Activated naive CD8-positive, alpha-beta T cell treated with anti-CD3 and anti-CD28 coated beads, Interleukin-2, amount 10 ng/mL, durations not matched to agents 7 days and 5 days (primary cell): Measurements from ENCODE around the gene ZBTB43. TPM values are rescaled to one million over a fixed set of nuclear protein-coding genes. Genes with fewer than 3 reads are reported as not detected.

Experiments used
- ATAC-seq: fragments of 150-1000 bp; cut with Tn5 transposase; one replicate; pipeline ENCODE4 v1.10.0; 2021; ENCODE audit warnings: low read depth, moderate library complexity
- POLR2A ChIA-PET: fragments of 350-600 bp; sonication (Branson Sonifier 250); formaldehyde crosslinking; loops from one replicate; lab custom pipeline; 2021; ENCODE audit warnings: antibody characterized with exemption; lab: Charles Lee
- DNase-seq: peaks from one replicate; pipeline ENCODE4 v3.0.0; 2021
- H3K27ac Mint-ChIP-seq: one replicate; pipeline ENCODE4 v1.8.0; 2022; ENCODE audit warnings: mild to moderate bottlenecking, mixed read lengths
- H3K27me3 Mint-ChIP-seq: one replicate; pipeline ENCODE4 v1.8.0; 2022; ENCODE audit warnings: mild to moderate bottlenecking, moderate library complexity, mixed read lengths
- H3K36me3 Mint-ChIP-seq: one replicate; pipeline ENCODE4 v1.8.0; 2021; ENCODE audit warnings: mild to moderate bottlenecking, mixed read lengths
- H3K4me1 Mint-ChIP-seq: one replicate; pipeline ENCODE4 v1.8.0; 2021; ENCODE audit warnings: mixed read lengths
- H3K4me3 Mint-ChIP-seq: one replicate; pipeline ENCODE4 v1.8.0; 2022; ENCODE audit warnings: mild to moderate bottlenecking, moderate library complexity, mixed read lengths
- H3K9me3 Mint-ChIP-seq: one replicate; pipeline ENCODE4 v1.8.0; 2021; ENCODE audit warnings: mixed read lengths
- total RNA-seq, 2 experiments: library from RNA; stranded (reverse); gene quantifications; one replicate each; pipeline ENCODE4 v1.2.3, GENCODE V29; 2021

Gene ZBTB43
- total RNA-seq, 2 experiments from 2014 or later, result 23.0 to 29.4 TPM

- peak within 1 kb of the TSS; percentile 89 for H3K27ac Mint-ChIP-seq
- no peaks in the 10 kb centered on the region for H3K9me3 Mint-ChIP-seq
- peak; percentile 92 for DNase-seq
- H3K4me1 Mint-ChIP-seq, result peaks cover 27% of the 10 kb centered on the region
- H3K36me3 Mint-ChIP-seq, result peaks cover 4% of the 10 kb centered on the region
- H3K4me3 Mint-ChIP-seq, result peak within 1 kb of the TSS; percentile 91
- POLR2A ChIA-PET, result interaction anchor here (0.9 to 2.2 kb wide), 3 partner anchors 54 to 591 kb away, joined by 3 to 10 read pairs (median 6); partner anchors contain the start of genes LRSAM1, RALGPS1, RPL12 and ZBTB43
- ATAC-seq, result peak; percentile 74
- H3K27me3 Mint-ChIP-seq, result peaks cover 25% of the 10 kb centered on the region
Observed at GRCh38 chr9:126860077-126860756, 55.4 kb downstream of the ZBTB43 start, which contains the start of gene ZBTB34. Gene ZBTB34, plus strand, starts transcription at chr9:126860639. Its CDS starts 18,761 bp downstream, at chr9:126879400.

- Mint-ChIP-seq H3K27ac (peak overlapping the region; percentile 84), H3K4me3 (peak overlapping the region; percentile 91), H3K9me3 (no peaks in the 10 kb centered on the region), H3K36me3 (peaks cover 7% of the 10 kb centered on the region), H3K27me3 (peaks cover 22% of the 10 kb centered on the region), H3K4me1 (peaks cover 29% of the 10 kb centered on the region)
- ATAC-seq (peak; percentile 31), DNase-seq (peak; percentile 58)
- POLR2A ChIA-PET, result interaction anchor here (0.6 to 2.0 kb wide), 3 partner anchors 12 to 141 kb away, joined by 3 to 4 read pairs (median 3); partner anchors contain the start of gene ZBTB43
Observed at GRCh38 chr9:126860757-126861466, 56.1 kb downstream of the ZBTB43 start.

GRCh38 chr9:126861707-126862103 lies 56.9 kb downstream of the ZBTB43 start:
- Mint-ChIP-seq H3K27me3 (peaks cover 14% of the 10 kb centered on the region), H3K9me3 (no peaks in the 10 kb centered on the region), H3K4me1 (peaks cover 27% of the 10 kb centered on the region), H3K36me3 (peaks cover 12% of the 10 kb centered on the region), H3K27ac (peak overlapping the region; percentile 84), H3K4me3 (peak overlapping the region; percentile 91)
- DNase-seq, result no peak
- ATAC-seq, result no peak
- POLR2A ChIA-PET, result interaction anchor here (0.6 to 2.0 kb wide), 2 partner anchors 142 to 565 kb away, joined by 3 to 4 read pairs; no protein-coding TSS in a partner anchor

GRCh38 chr9:126862104-126862761 lies 57.4 kb downstream of the ZBTB43 start:
- POLR2A ChIA-PET, result interaction anchor here (0.6 to 2.0 kb wide), 3 partner anchors 57 to 564 kb away, joined by 3 to 4 read pairs (median 3); partner anchors contain the start of gene ZBTB43
- Mint-ChIP-seq H3K27me3 (peaks cover 14% of the 10 kb centered on the region), H3K4me1 (peaks cover 27% of the 10 kb centered on the region), H3K4me3 (peak overlapping the region; percentile 91), H3K9me3 (no peaks in the 10 kb centered on the region), H3K36me3 (peaks cover 16% of the 10 kb centered on the region), H3K27ac (peak overlapping the region; percentile 84)
- DNase-seq (no peak), ATAC-seq (no peak)

- Mint-ChIP-seq H3K36me3 (peaks cover 32% of the 10 kb centered on the region), H3K27me3 (no peaks in the 10 kb centered on the region), H3K27ac (no peak overlapping the region), H3K9me3 (no peaks in the 10 kb centered on the region), H3K4me1 (peaks cover 33% of the 10 kb centered on the region), H3K4me3 (no peak overlapping the region)
- POLR2A ChIA-PET, result no interaction called here
- no peak for ATAC-seq
- no peak for DNase-seq
Observed at GRCh38 chr9:126864771-126865170, 59.9 kb downstream of the ZBTB43 start.

- H3K27ac Mint-ChIP-seq, result no peak overlapping the region
- H3K4me1 Mint-ChIP-seq, result peaks cover 19% of the 10 kb centered on the region
- H3K9me3 Mint-ChIP-seq, result no peaks in the 10 kb centered on the region
- POLR2A ChIA-PET, result interaction anchor here (0.6 kb wide), 1 partner anchor 38 kb away, joined by 3 read pairs; no protein-coding TSS in a partner anchor
- ATAC-seq (no peak), DNase-seq (no peak)
- peaks cover 37% of the 10 kb centered on the region for H3K36me3 Mint-ChIP-seq
- H3K27me3 Mint-ChIP-seq, result no peaks in the 10 kb centered on the region
- no peak overlapping the region for H3K4me3 Mint-ChIP-seq
Observed at GRCh38 chr9:126869368-126869767, 64.5 kb downstream of the ZBTB43 start.

- ATAC-seq (no peak), DNase-seq (no peak)
- peaks cover 25% of the 10 kb centered on the region for H3K36me3 Mint-ChIP-seq
- H3K27ac Mint-ChIP-seq, result no peak overlapping the region
- POLR2A ChIA-PET, result no interaction called here
- H3K9me3 Mint-ChIP-seq, result no peaks in the 10 kb centered on the region
- H3K4me1 Mint-ChIP-seq, result peaks cover 27% of the 10 kb centered on the region
- H3K27me3 Mint-ChIP-seq, result no peaks in the 10 kb centered on the region
- no peak overlapping the region for H3K4me3 Mint-ChIP-seq
Observed at GRCh38 chr9:126872516-126872915, 67.7 kb downstream of the ZBTB43 start.

- peaks cover 20% of the 10 kb centered on the region for H3K4me1 Mint-ChIP-seq
- H3K36me3 Mint-ChIP-seq, result peaks cover 13% of the 10 kb centered on the region
- H3K9me3 Mint-ChIP-seq, result no peaks in the 10 kb centered on the region
- H3K27ac Mint-ChIP-seq, result no peak overlapping the region
- H3K4me3 Mint-ChIP-seq, result no peak overlapping the region
- H3K27me3 Mint-ChIP-seq, result no peaks in the 10 kb centered on the region
- DNase-seq (no peak), ATAC-seq (no peak)
- POLR2A ChIA-PET, result no interaction called here
Observed at GRCh38 chr9:126874546-126875314, 69.9 kb downstream of the ZBTB43 start.

GRCh38 chr9:126875756-126876510 lies 71.1 kb downstream of the ZBTB43 start:
- DNase-seq (no peak), ATAC-seq (no peak)
- Mint-ChIP-seq H3K4me3 (no peak overlapping the region), H3K27me3 (no peaks in the 10 kb centered on the region), H3K4me1 (peaks cover 20% of the 10 kb centered on the region), H3K27ac (no peak overlapping the region), H3K9me3 (no peaks in the 10 kb centered on the region), H3K36me3 (peaks cover 19% of the 10 kb centered on the region)
- POLR2A ChIA-PET, result no interaction called here

GRCh38 chr9:126876531-126876930 lies 71.7 kb downstream of the ZBTB43 start:
- Mint-ChIP-seq H3K9me3 (no peaks in the 10 kb centered on the region), H3K27me3 (no peaks in the 10 kb centered on the region), H3K27ac (no peak overlapping the region), H3K36me3 (peaks cover 19% of the 10 kb centered on the region), H3K4me3 (no peak overlapping the region), H3K4me1 (peaks cover 20% of the 10 kb centered on the region)
- POLR2A ChIA-PET, result no interaction called here
- ATAC-seq, result no peak
- no peak for DNase-seq

- Mint-ChIP-seq H3K9me3 (no peaks in the 10 kb centered on the region), H3K27ac (no peak overlapping the region)
Observed at GRCh38 chr9:126877418-126877817, 72.6 kb downstream of the ZBTB43 start.

GRCh38 chr9:126879288-126879687 lies 74.4 kb downstream of the ZBTB43 start:
- Mint-ChIP-seq H3K9me3 (no peaks in the 10 kb centered on the region), H3K36me3 (peaks cover 15% of the 10 kb centered on the region), H3K27ac (no peak overlapping the region), H3K4me1 (peaks cover 13% of the 10 kb centered on the region), H3K27me3 (no peaks in the 10 kb centered on the region), H3K4me3 (no peak overlapping the region)
- POLR2A ChIA-PET, result no interaction called here
- ATAC-seq (no peak), DNase-seq (no peak)

More at GRCh38 chr9:126877418-126877817, 72.6 kb downstream of the ZBTB43 start:
- POLR2A ChIA-PET, result no interaction called here
- Mint-ChIP-seq H3K36me3 (peaks cover 17% of the 10 kb centered on the region), H3K4me3 (no peak overlapping the region), H3K4me1 (peaks cover 18% of the 10 kb centered on the region), H3K27me3 (no peaks in the 10 kb centered on the region)
- DNase-seq (no peak), ATAC-seq (no peak)
